KBM-7 (cell line): Measurements from ENCODE around the gene MTG1.
A peak's percentile ranks its signal among the peaks of the same experiment; 100 is the strongest.

Source experiments
- DNase-seq: peaks from one replicate; pipeline ENCODE4 v3.0.0-alpha.2; 2015
- in situ Hi-C: fragments of 300-500 bp; cut with MboI; formaldehyde crosslinking; loops from 2 replicates; pipeline ENCODE4 v1.14.3; 2020; ENCODE audit warnings: low sequenced_read_pairs, low pct_unique_long_range_greater_than_20kb, mixed read lengths

Gene MTG1

GRCh38 chr10:133442191-133442966 is 48.4 kb downstream of the MTG1 start:
- DNase-seq, result peak; percentile 64
- in situ Hi-C loops, result no loop called here

- in situ Hi-C loops, result no loop called here
- no peak for DNase-seq
Observed at GRCh38 chr10:133442967-133443924, 49.3 kb downstream of the MTG1 start.

GRCh38 chr10:133444342-133445267 is 50.6 kb downstream of the MTG1 start:
- in situ Hi-C loops, result no loop called here
- no peak for DNase-seq

- in situ Hi-C loops, result no loop called here
Observed at GRCh38 chr10:133445268-133445732, 51.3 kb downstream of the MTG1 start.

GRCh38 chr10:133445751-133446708 is 52.1 kb downstream of the MTG1 start:
- in situ Hi-C loops, result no loop called here
- no peak for DNase-seq

More at GRCh38 chr10:133445268-133445732, 51.3 kb downstream of the MTG1 start:
- no peak for DNase-seq

- no peak for DNase-seq
- in situ Hi-C loops, result no loop called here
Observed at GRCh38 chr10:133446979-133447378, 53.0 kb downstream of the MTG1 start.

- in situ Hi-C loops, result no loop called here
- DNase-seq, result no peak
Observed at GRCh38 chr10:133448120-133448519, 54.2 kb downstream of the MTG1 start.

- in situ Hi-C loops, result no loop called here
- no peak for DNase-seq
Observed at GRCh38 chr10:133451346-133451745, 57.4 kb downstream of the MTG1 start.

GRCh38 chr10:133452453-133452852 is 58.5 kb downstream of the MTG1 start:
- in situ Hi-C loops, result no loop called here
- no peak for DNase-seq

- in situ Hi-C loops, result no loop called here
- DNase-seq, result no peak
Observed at GRCh38 chr10:133453516-133454203, 59.7 kb downstream of the MTG1 start, which contains the start of gene SCART1. Gene SCART1 (plus strand): TSS chr10:133453945. CDS start chr10:133453998, 53 bp downstream.

- in situ Hi-C loops, result no loop called here
- no peak for DNase-seq
Observed at GRCh38 chr10:133454204-133454893, 60.4 kb downstream of the MTG1 start.

- in situ Hi-C loops, result no loop called here
Observed at GRCh38 chr10:133455196-133455595, 61.2 kb downstream of the MTG1 start.

GRCh38 chr10:133455611-133456031 is 61.7 kb downstream of the MTG1 start:
- in situ Hi-C loops, result no loop called here
- no peak for DNase-seq

More at GRCh38 chr10:133455196-133455595, 61.2 kb downstream of the MTG1 start:
- no peak for DNase-seq

- in situ Hi-C loops, result no loop called here
- no peak for DNase-seq
Observed at GRCh38 chr10:133456041-133456951, 62.3 kb downstream of the MTG1 start.

- in situ Hi-C loops, result no loop called here
- no peak for DNase-seq
Observed at GRCh38 chr10:133457100-133457841, 63.3 kb downstream of the MTG1 start.
